Measurements from ENCODE around the gene FAM9C. TPM values are rescaled to one million over a fixed set of nuclear protein-coding genes. Genes with fewer than 3 reads are reported as not detected.

The FAM9C gene
- polyA plus RNA-seq, 2 donors, result not detected

DNA sequence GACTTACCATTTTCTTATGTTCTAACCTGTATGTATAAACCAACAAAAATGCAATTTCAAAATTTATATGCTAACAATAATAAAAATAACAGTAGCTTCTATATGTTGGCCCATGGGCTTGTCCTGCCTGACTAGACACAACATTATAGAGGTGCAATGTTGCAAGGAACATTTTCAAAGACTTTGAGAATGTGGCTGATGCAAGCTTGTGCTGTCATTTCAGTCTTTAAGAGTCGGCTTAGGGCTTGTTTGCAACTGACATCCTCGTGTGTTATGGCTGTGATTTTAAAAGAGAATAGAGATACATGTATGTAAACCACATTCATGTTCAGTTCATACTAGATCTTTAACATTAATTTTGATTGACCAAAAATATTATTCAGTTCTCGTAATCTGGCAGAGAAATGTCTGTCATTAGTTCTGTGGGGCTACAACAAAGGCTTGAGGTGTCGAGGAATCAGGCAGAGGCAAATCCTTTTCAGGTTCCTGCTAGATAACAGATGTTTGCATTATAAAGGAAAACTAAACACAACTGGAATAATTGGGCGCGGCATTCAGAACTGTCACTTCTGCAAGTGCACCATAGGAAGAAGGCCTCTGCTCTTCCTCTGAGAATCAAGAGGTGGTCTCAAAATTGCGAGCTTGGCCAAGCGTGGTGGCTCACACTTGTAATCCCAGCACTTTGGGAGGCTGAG, 56.4 kb downstream of the FAM9C start:
- Histone ChIP-seq H3K27ac (ENCODE audit: low read depth in 2 of 2, low read length in 1 of 2) (no peak overlapping the region), H3K36me3 (ENCODE audit: control insufficient read depth in 2 of 2, insufficient read depth in 2 of 2, low read length in 1 of 2) (no peaks in the 10 kb centered on the region), H3K9me3 (ENCODE audit: control insufficient read depth in 2 of 2, insufficient read depth in 1 of 2, low read depth in 1 of 2, low read length in 1 of 2) (no peaks in the 10 kb centered on the region), H3K27me3 (ENCODE audit: control insufficient read depth in 1 of 2, insufficient read depth in 2 of 2, low read length in 2 of 2) (no peaks in the 10 kb centered on the region), H3K4me3 (ENCODE audit: low read depth in 1 of 2, low read length in 2 of 2) (no peak overlapping the region), H3K4me1 (ENCODE audit: control insufficient read depth in 2 of 2, insufficient read depth in 2 of 2, low read length in 1 of 2) (no peaks in the 10 kb centered on the region)
- WGBS, 2 donors, result 59 to 68% methylated on average over 8 of the region's 8 CpGs

DNA sequence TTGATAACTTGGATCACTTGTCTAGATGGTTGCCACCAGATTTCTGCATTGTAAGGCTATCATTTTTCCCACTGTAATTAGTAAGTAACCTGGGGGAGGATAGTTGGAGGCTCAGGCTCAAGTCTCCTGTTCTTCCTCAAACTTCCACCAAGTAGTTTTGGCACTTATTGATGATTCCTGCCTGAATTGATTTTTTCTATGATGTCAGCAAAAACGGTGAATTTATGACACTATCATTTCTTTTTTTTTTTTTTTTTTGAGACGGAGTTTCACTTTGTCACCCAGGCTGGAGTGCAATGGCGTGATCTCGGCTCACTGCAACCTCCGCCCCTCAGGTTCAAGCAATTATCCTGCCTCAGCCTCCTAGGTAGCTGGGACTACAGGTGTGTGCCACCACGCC, 57.1 kb downstream of the FAM9C start:
- Histone ChIP-seq H3K27me3 (ENCODE audit: control insufficient read depth in 1 of 2, insufficient read depth in 2 of 2, low read length in 2 of 2) (no peaks in the 10 kb centered on the region), H3K4me3 (ENCODE audit: low read depth in 1 of 2, low read length in 2 of 2) (no peak overlapping the region), H3K4me1 (ENCODE audit: control insufficient read depth in 2 of 2, insufficient read depth in 2 of 2, low read length in 1 of 2) (no peaks in the 10 kb centered on the region), H3K27ac (ENCODE audit: low read depth in 2 of 2, low read length in 1 of 2) (no peak overlapping the region), H3K9me3 (ENCODE audit: control insufficient read depth in 2 of 2, insufficient read depth in 1 of 2, low read depth in 1 of 2, low read length in 1 of 2) (no peaks in the 10 kb centered on the region), H3K36me3 (ENCODE audit: control insufficient read depth in 2 of 2, insufficient read depth in 2 of 2, low read length in 1 of 2) (no peaks in the 10 kb centered on the region)
- WGBS, 2 donors, result 84 to 95% methylated on average over 6 of the region's 6 CpGs

DNA sequence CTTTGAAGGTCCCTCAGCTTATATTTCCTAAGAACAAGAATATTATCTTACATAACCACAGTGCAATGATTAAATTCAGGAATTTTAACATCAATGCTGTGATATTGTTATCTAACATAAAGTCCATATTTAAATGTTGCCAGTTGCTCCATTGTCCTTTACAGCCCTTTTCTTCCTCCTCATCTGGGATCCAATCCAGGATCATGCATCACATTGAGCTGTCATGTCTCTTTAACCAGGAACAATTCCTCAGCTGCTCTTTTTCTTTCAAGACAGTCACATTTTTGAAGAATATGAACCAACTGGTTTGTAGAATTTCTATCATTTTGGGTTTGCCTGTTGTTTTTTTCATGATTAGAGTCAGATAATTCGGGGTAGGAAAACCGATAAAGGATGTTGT, 57.5 kb downstream of the FAM9C start:
- no peaks in the 10 kb centered on the region for H3K36me3 ChIP-seq (ENCODE audit: control insufficient read depth in 2 of 2, insufficient read depth in 2 of 2, low read length in 1 of 2)
- no peak overlapping the region for H3K4me3 ChIP-seq (ENCODE audit: low read depth in 1 of 2, low read length in 2 of 2)
- H3K27ac ChIP-seq (ENCODE audit: low read depth in 2 of 2, low read length in 1 of 2), result no peak overlapping the region
- H3K9me3 ChIP-seq (ENCODE audit: control insufficient read depth in 2 of 2, insufficient read depth in 1 of 2, low read depth in 1 of 2, low read length in 1 of 2), result no peaks in the 10 kb centered on the region
- 74 to 78% methylated on average over 2 of the region's 2 CpGs for WGBS, 2 donors
- no peaks in the 10 kb centered on the region for H3K4me1 ChIP-seq (ENCODE audit: control insufficient read depth in 2 of 2, insufficient read depth in 2 of 2, low read length in 1 of 2)
- no peaks in the 10 kb centered on the region for H3K27me3 ChIP-seq (ENCODE audit: control insufficient read depth in 1 of 2, insufficient read depth in 2 of 2, low read length in 2 of 2)

DNA sequence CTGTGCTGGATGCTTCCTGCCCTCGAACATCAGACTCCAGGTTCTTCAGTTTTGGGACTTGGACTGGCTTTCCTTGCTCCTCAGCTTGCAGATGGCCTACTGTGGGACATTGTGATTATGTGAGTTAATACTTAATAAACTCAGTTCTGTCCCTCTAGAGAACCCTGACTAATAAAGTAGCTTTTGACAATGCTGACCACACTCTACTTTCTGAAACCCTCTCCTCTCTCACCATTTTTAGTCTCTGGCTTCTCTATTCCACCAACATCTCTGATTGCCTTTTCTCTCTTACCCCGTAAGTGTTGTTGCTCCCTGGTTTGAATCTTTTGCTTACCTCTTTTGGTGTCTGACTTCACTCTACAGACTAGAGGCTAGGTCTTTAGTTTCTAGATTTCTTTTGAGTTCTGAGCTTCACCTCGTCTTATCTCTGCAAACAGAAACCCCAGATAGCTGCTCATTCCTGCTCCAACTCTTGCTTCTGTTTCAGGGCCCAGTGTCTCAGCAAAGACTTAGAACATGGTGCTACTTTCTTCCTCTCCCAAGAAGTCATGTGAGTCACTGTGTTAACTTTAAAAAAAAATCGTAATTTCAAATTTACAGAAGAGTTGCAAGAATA, 58.1 kb downstream of the FAM9C start:
- Histone ChIP-seq H3K4me3 (ENCODE audit: low read depth in 1 of 2, low read length in 2 of 2) (no peak overlapping the region), H3K4me1 (ENCODE audit: control insufficient read depth in 2 of 2, insufficient read depth in 2 of 2, low read length in 1 of 2) (no peaks in the 10 kb centered on the region), H3K9me3 (ENCODE audit: control insufficient read depth in 2 of 2, insufficient read depth in 1 of 2, low read depth in 1 of 2, low read length in 1 of 2) (no peaks in the 10 kb centered on the region), H3K27me3 (ENCODE audit: control insufficient read depth in 1 of 2, insufficient read depth in 2 of 2, low read length in 2 of 2) (no peaks in the 10 kb centered on the region), H3K27ac (ENCODE audit: low read depth in 2 of 2, low read length in 1 of 2) (no peak overlapping the region), H3K36me3 (ENCODE audit: control insufficient read depth in 2 of 2, insufficient read depth in 2 of 2, low read length in 1 of 2) (no peaks in the 10 kb centered on the region)
- WGBS, 2 donors, result 67 to 83% methylated on average over 4 of the region's 4 CpGs

Other genes starting within 250 kb of the FAM9C start
- under 1 TPM; 0.04 to 0.08 TPM for gene TLR7, start 177.5 kb downstream of the FAM9C start, polyA plus RNA-seq
- gene TLR8, start 138.0 kb downstream of the FAM9C start, polyA plus RNA-seq, result under 1 TPM; 0.02 to 0.08 TPM
- gene TMSB4X, start 69.5 kb downstream of the FAM9C start, polyA plus RNA-seq, result 1,000 to 10,000 TPM; 1,322 to 1,747 TPM